ENCODE results near the gene MAP3K19. TPM values are rescaled to one million over a fixed set of nuclear protein-coding genes. Genes with fewer than 3 reads are reported as not detected.

Gene MAP3K19
- total RNA-seq, 1 donor = not detected

DNA sequence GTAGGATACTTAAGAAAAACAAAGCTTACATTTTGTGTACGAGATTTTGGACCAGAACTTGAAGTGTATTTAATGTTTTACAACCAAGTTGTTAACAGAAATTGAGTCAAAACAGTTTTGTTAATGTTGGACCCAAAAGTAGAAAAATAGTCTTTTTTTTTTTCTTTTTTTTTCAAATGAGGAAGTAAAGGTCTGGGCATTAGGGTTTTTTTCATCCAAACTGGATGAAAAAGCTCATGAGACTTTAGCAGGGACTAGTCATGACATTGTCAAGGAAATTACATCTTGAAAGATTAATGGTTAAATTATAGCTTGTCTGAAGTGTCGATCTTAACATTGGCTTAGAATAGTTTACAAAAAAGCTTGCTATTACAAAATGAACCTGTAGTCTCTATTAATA is 96.4 kb downstream of the MAP3K19 start:
- DNase-seq (ENCODE audit: low read depth) = no peak
- H3K4me3 ChIP-seq (ENCODE audit: low read depth, low read length) = no peak overlapping the region
- TF ChIP-seq, protein P1, sequence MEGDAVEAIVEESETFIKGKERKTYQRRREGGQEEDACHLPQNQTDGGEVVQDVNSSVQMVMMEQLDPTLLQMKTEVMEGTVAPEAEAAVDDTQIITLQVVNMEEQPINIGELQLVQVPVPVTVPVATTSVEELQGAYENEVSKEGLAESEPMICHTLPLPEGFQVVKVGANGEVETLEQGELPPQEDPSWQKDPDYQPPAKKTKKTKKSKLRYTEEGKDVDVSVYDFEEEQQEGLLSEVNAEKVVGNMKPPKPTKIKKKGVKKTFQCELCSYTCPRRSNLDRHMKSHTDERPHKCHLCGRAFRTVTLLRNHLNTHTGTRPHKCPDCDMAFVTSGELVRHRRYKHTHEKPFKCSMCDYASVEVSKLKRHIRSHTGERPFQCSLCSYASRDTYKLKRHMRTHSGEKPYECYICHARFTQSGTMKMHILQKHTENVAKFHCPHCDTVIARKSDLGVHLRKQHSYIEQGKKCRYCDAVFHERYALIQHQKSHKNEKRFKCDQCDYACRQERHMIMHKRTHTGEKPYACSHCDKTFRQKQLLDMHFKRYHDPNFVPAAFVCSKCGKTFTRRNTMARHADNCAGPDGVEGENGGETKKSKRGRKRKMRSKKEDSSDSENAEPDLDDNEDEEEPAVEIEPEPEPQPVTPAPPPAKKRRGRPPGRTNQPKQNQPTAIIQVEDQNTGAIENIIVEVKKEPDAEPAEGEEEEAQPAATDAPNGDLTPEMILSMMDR (IDR thresholded peaks at IDR 0.05; ENCODE audit: insufficient read depth, low read depth, low read length) = no peak

DNA sequence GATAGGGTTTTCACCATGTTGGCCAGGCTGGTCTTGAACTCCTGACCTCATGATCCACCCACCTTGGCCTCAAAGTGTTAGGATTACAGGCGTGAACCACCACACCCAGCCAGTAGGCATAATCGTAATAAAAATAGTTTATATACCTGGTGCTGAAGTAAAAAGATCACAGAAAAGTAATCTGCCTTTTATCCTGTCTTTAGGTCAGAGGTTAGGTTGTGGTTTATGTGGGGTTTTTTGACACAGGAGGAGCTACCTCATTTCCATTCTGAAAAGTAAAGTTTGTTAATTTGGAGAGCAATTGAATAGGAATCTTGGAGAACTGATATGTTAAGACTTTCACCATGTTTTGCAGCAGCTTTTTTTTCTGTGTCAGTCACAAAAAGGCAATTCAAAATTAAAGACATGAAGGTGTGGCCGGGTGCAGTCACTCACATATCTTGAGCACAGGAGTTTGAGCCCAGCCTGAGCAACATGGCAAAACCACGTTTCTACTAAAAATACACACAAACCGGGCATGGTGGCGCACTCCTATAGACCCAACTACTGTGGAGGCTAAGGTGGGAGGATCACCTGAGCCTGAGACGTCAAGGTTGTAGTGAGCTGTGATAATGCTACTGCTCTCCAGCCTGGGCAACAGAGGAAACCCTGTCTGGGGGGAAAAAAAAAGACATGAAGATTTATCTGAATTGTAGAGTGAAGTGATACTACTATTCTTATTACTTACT is 97.1 kb downstream of the MAP3K19 start:
- H3K4me3 ChIP-seq (ENCODE audit: low read depth, low read length) = no peak overlapping the region
- TF ChIP-seq, protein P1 (IDR thresholded peaks at IDR 0.05; ENCODE audit: insufficient read depth, low read depth, low read length) = no peak
- no peak for DNase-seq (ENCODE audit: low read depth)

DNA sequence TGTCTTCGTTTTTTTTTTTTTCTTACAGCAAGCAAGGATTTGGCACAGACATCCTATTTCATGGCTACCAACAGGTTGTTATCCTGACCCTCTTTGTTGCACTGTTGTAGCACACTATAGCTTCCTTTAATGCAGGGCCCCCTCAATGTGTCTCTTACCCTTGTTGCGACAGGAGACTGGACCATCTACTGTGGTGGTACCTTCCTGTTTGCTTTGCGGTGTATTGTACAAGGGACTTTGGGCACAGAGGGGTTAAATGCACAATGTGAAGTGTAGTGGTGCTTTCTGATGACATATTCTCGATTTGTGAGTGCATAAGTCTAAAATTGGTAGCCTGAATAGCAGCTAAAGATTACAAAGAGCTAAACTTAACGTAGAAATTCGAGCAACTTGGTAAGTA is 101.2 kb downstream of the MAP3K19 start:
- no peak overlapping the region for H3K4me3 ChIP-seq (ENCODE audit: low read depth, low read length)
- no peak for DNase-seq (ENCODE audit: low read depth)
- TF ChIP-seq, protein P1 (IDR thresholded peaks at IDR 0.05; ENCODE audit: insufficient read depth, low read depth, low read length) = no peak

DNA sequence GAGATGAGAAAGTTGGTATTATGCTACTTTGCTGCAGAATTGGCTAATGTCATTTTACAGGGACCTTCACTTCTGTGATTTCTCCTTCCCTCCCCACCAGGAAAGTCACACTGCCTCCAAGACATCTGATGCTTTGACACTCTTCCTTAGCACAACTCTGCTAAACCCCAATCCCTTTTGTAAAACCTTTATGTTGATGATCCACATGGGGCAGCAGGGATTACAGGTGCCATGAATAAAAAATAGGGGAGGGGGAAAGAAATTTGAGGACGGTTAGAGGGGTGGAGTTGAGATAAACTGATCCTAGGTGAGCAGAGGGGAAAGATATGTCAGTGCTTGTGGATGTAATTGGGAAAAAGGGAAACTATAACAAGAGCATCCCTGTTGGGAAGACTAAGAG is 102.3 kb downstream of the MAP3K19 start:
- TF ChIP-seq, protein P1 (IDR thresholded peaks at IDR 0.05; ENCODE audit: insufficient read depth, low read depth, low read length) = no peak
- DNase-seq (ENCODE audit: low read depth) = no peak
- H3K4me3 ChIP-seq (ENCODE audit: low read depth, low read length) = no peak overlapping the region

DNA sequence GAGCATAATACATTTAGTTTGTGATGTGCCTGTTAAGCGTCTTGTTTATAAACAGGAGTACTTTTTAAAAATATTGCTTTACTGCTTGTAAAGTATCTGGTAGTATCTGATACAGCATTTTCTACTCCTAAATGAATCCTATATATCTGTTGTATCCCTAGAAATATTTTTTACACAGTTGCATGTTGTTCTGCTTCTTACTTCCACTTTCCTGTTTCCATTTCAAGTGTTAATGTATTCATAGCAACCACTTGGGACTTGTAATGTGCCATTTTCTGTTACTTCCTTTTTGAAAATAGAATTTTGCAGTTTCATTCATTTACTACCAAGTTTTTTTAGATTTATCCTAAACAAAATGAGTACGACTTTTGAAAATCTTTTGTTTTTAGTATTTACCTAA is 103.7 kb downstream of the MAP3K19 start:
- TF ChIP-seq, protein P1 (IDR thresholded peaks at IDR 0.05; ENCODE audit: insufficient read depth, low read depth, low read length) = no peak
- no peak for DNase-seq (ENCODE audit: low read depth)
- H3K4me3 ChIP-seq (ENCODE audit: low read depth, low read length) = no peak overlapping the region

DNA sequence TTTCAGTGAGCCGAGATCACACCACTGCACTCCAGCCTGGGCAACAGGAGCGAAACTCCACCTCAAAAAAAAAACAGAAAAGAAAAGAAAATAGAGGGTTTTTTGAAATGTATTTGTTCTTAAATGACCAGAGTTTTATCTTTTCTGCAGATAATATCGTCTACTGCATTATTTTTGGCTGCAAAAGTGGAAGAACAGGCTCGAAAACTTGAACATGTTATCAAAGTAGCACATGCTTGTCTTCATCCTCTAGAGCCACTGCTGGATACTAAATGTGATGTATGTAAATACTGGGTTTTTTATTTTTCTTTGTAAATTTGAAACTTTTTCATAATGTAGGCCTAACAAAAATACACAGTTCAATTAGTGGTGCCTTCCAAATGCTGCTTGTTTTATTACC is 110.6 kb downstream of the MAP3K19 start:
- TF ChIP-seq, protein P1 (IDR thresholded peaks at IDR 0.05; ENCODE audit: insufficient read depth, low read depth, low read length) = no peak
- DNase-seq (ENCODE audit: low read depth) = no peak
- no peak overlapping the region for H3K4me3 ChIP-seq (ENCODE audit: low read depth, low read length)

DNA sequence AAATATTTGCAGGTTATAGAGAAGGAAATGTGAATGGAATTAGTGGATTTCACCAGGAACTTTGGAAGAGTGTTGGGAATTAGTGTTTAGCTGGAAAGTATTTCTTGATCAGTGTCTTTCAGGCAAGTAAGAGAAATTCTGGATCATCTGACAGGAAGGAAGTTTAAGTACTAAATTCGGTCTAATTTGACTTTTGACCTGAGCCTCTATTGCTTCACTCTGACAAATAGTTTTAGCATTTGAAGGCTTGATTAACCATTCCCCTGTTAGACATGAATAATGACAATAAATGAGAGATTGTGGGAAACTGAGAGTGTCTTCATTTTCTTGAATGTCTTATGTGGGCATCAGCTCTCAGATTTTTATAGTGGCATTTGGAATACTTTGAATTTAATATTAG is 112.6 kb downstream of the MAP3K19 start:
- DNase-seq (ENCODE audit: low read depth) = peak; percentile 48

More for the DNA sequence above, 112.6 kb downstream of the MAP3K19 start:
- no peak overlapping the region for H3K4me3 ChIP-seq (ENCODE audit: low read depth, low read length)
- TF ChIP-seq, protein P1 (IDR thresholded peaks at IDR 0.05; ENCODE audit: insufficient read depth, low read depth, low read length) = no peak
